ENCODE data around the gene SSBP3. TPM values are rescaled to one million over a fixed set of nuclear protein-coding genes. Genes with fewer than 3 reads are reported as not detected.

SSBP3 gene
- total and polyA plus RNA-seq, 9 of the 15 experiments (the other 6 are each of a cell fraction or from before 2014, with no cell fraction given): 8.7 to 108 (median 33.8) TPM

- TF ChIP-seq, protein P1, sequence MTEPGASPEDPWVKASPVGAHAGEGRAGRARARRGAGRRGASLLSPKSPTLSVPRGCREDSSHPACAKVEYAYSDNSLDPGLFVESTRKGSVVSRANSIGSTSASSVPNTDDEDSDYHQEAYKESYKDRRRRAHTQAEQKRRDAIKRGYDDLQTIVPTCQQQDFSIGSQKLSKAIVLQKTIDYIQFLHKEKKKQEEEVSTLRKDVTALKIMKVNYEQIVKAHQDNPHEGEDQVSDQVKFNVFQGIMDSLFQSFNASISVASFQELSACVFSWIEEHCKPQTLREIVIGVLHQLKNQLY (CRISPR knock-in tag; conservative IDR thresholded peaks at IDR 0.05): no peak
Observed at GRCh38 chr1:54379555-54380289, 26.5 kb downstream of the SSBP3 start (continued).

GRCh38 chr1:54378874-54379554 is 27.2 kb downstream of the SSBP3 start:
- Histone ChIP-seq H3K79me2 (ENCODE audit: control insufficient read depth, insufficient read depth, low read length) (peaks cover 89% of the 10 kb centered on the region), H3K4me3 (no peak overlapping the region), H4K20me1 (replicated peaks; ENCODE audit: control insufficient read depth, insufficient read depth, low read length) (peaks cover 15% of the 10 kb centered on the region; the same call in 1 of the 2 replicates), H3K9me3 (replicated peaks; ENCODE audit: control insufficient read depth, insufficient read depth, low read depth, low read length) (no peaks in the 10 kb centered on the region), H3K27ac (ENCODE audit: extremely low read depth, low read depth, low read length) (peak overlapping the region; percentile 91; the same call in 2 of the 3 replicates), H3K9ac (ENCODE audit: insufficient read depth in 1 of 2, low read depth in 2 of 2, low read length in 2 of 2) (peak overlapping the region in 1 of 2 experiments; percentile 87; a peak in 2 of 4 replicates), H3K4me1 (replicated peaks in 1 of 2; ENCODE audit: control insufficient read depth in 2 of 2, insufficient read depth in 2 of 2, low read length in 2 of 2) (peaks cover 50 to 58% of the 10 kb centered on the region in 2 experiments), H3K9me1 (ENCODE audit: control insufficient read depth, insufficient read depth, low read length) (no peaks in the 10 kb centered on the region), H2AFZ (ENCODE audit: low read depth, low read length) (no peak overlapping the region), H3K36me3 (ENCODE audit: control insufficient read depth, insufficient read depth, low read length) (peaks cover 52% of the 10 kb centered on the region; the same call in 2 of the 3 replicates), H3K27me3 (ENCODE audit: control insufficient read depth in 2 of 2, insufficient read depth in 2 of 2, low read length in 2 of 2) (no peaks in the 10 kb centered on the region), H3K4me2 (ENCODE audit: insufficient read depth, low read length) (no peak overlapping the region)
- no peak for DNase-seq (ENCODE audit: extremely low read depth in 1 of 4, low spot score in 3 of 4)
- ChIA-PET POLR2A (interaction anchor here (0.6 kb wide), 1 partner anchor 157 kb away, joined by 3 read pairs; no protein-coding TSS in a partner anchor), CTCF (ENCODE audit: low intra/inter-chr PET ratio) (no interaction called here)
- TF ChIP-seq ZNF639 (CRISPR knock-in tag; conservative IDR thresholded peaks at IDR 0.05 in 1 of 2, IDR thresholded peaks at IDR 0.05 in 1 of 2): no peak
- TF ChIP-seq SMARCC2 (IDR thresholded peaks at IDR 0.05; ENCODE audit: low read depth): no peak
- TF ChIP-seq NR3C1 (CRISPR knock-in tag; IDR thresholded peaks at IDR 0.05): no peak
- no peak for TF ChIP-seq SNAPC5 (CRISPR knock-in tag; IDR thresholded peaks at IDR 0.05)
- WGBS (ENCODE audit: insufficient coverage, low coverage, missing lambda C conversion rate): 82% methylated on average over 14 of the region's 16 CpGs
- FAIRE-seq: no peak
- no TSS peak for BruUV-seq (replicated peaks)
- ATAC-seq: no peak
- in situ Hi-C loops (cut with MboI): no loop called here
- intact Hi-C loops (cut with micrococcal nuclease): no loop called here
